OCI-LY3 (cell line): ENCODE data around the gene PIK3CB.

Experiments used
- H2AFZ ChIP-seq: fragments of 200-600, 300-600 bp; shearing (Covaris generic); 2 replicates; pipeline ENCODE4 v1.6.0; 2014; ENCODE audit warnings: antibody characterized with exemption, low read depth, low read length
- H3K27ac ChIP-seq: fragments of 200-600, 300-600 bp; sonication (generic); 2 replicates; pipeline ENCODE4 v1.5.1; 2014; ENCODE audit warnings: mild to moderate bottlenecking, low read length, moderate library complexity, mixed read lengths
- H3K27me3 ChIP-seq: fragments of 200-600, 300-600 bp; sonication (generic); 2 replicates; pipeline ENCODE4 v1.6.1; 2014; ENCODE audit warnings: low read depth, low read length, mixed read lengths
- H3K36me3 ChIP-seq: fragments of 200-600, 300-600 bp; sonication (generic); replicated peaks from 2 replicates; pipeline ENCODE3; 2014; ENCODE audit warnings: low read depth, low read length, mixed read lengths
- H3K4me1 ChIP-seq: fragments of 300-600, 200-600 bp; sonication (generic); 2 replicates; pipeline ENCODE4 v1.6.1; 2014; ENCODE audit warnings: low read length, mixed read lengths
- H3K4me2 ChIP-seq: fragments of 200-600, 300-600 bp; sonication (generic); 2 replicates; pipeline ENCODE4 v1.6.1; 2014; ENCODE audit warnings: low read length, mixed read lengths
- H3K4me3 ChIP-seq: fragments of 300-600, 200-600 bp; sonication (generic); 2 replicates; pipeline ENCODE4 v1.5.1; 2014; ENCODE audit warnings: antibody characterized with exemption, mild to moderate bottlenecking, low read length, moderate library complexity
- H3K79me2 ChIP-seq: fragments of 300-600, 200-600 bp; shearing (Covaris generic); 2 replicates; pipeline ENCODE4 v1.6.1; 2014; ENCODE audit warnings: mild to moderate bottlenecking, low read length, mixed read lengths
- H3K9ac ChIP-seq: fragments of 300-600, 200-600 bp; shearing (Covaris generic); 2 replicates; pipeline ENCODE4 v1.6.0; 2014; ENCODE audit warnings: mild to moderate bottlenecking, low read length, moderate library complexity
- H3K9me3 ChIP-seq: fragments of 200-600, 300-600 bp; shearing (Covaris generic); 2 replicates; pipeline ENCODE4 v1.6.1; 2014; ENCODE audit warnings: low read length, mixed read lengths; ENCODE audit not compliant: insufficient read depth
- H4K20me1 ChIP-seq: fragments of 200-600, 300-600 bp; sonication (generic); 2 replicates; pipeline ENCODE4 v1.6.1; 2016; ENCODE audit warnings: low read length, mixed read lengths; ENCODE audit not compliant: insufficient read depth
- CTCF ChIP-seq: fragments of 200-600, 300-600 bp; sonication (generic); IDR thresholded peaks from 2 replicates; pipeline ENCODE4 v1.5.1; 2014; ENCODE audit warnings: antibody characterized with exemption, low read length, low read depth
- EZH2phosphoT487 ChIP-seq: fragments of 200-600 bp; shearing (Covaris generic); IDR thresholded peaks from 2 replicates; pipeline ENCODE4 v1.6.1; 2018; ENCODE audit warnings: antibody characterized with exemption, mixed run types, low read depth

Gene PIK3CB

GRCh38 chr3:138687236-138687635 is 147.5 kb downstream of the PIK3CB start:
- Histone ChIP-seq H2AFZ (no peak overlapping the region), H3K79me2 (no peaks in the 10 kb centered on the region), H3K9ac (peak overlapping the region; percentile 49; the same call in 1 of the 2 replicates), H3K36me3 (peaks cover 5% of the 10 kb centered on the region), H3K4me2 (peak overlapping the region; percentile 71), H3K27me3 (no peaks in the 10 kb centered on the region), H3K9me3 (no peaks in the 10 kb centered on the region), H3K27ac (peak overlapping the region; percentile 91), H3K4me3 (peak overlapping the region; percentile 49), H3K4me1 (peaks cover 58% of the 10 kb centered on the region), H4K20me1 (no peaks in the 10 kb centered on the region)
- TF ChIP-seq EZH2phosphoT487 (no peak), CTCF (no peak)

GRCh38 chr3:138686771-138687221 is 147.9 kb downstream of the PIK3CB start:
- peaks cover 54% of the 10 kb centered on the region for H3K4me1 ChIP-seq
- H3K36me3 ChIP-seq = peaks cover 5% of the 10 kb centered on the region
- H3K27me3 ChIP-seq = no peaks in the 10 kb centered on the region
- no peaks in the 10 kb centered on the region for H3K9me3 ChIP-seq
- H4K20me1 ChIP-seq = no peaks in the 10 kb centered on the region
- TF ChIP-seq CTCF (no peak), EZH2phosphoT487 (no peak)
- peak overlapping the region; percentile 49 for H3K4me3 ChIP-seq
- no peak overlapping the region for H2AFZ ChIP-seq
- H3K4me2 ChIP-seq = peak overlapping the region; percentile 71
- peak overlapping the region; percentile 49; the same call in 1 of the 2 replicates for H3K9ac ChIP-seq
- H3K27ac ChIP-seq = peak overlapping the region; percentile 91
- no peaks in the 10 kb centered on the region for H3K79me2 ChIP-seq

- Histone ChIP-seq H3K27ac (no peak overlapping the region), H3K4me2 (no peak overlapping the region), H3K9ac (no peak overlapping the region), H2AFZ (no peak overlapping the region), H3K27me3 (no peaks in the 10 kb centered on the region), H3K36me3 (peaks cover 5% of the 10 kb centered on the region), H3K4me3 (no peak overlapping the region), H3K79me2 (no peaks in the 10 kb centered on the region), H3K9me3 (no peaks in the 10 kb centered on the region), H3K4me1 (peaks cover 32% of the 10 kb centered on the region), H4K20me1 (no peaks in the 10 kb centered on the region)
- TF ChIP-seq EZH2phosphoT487 = no peak
- TF ChIP-seq CTCF = no peak
Observed at GRCh38 chr3:138684396-138684795, 150.3 kb downstream of the PIK3CB start.

- no peak overlapping the region for H2AFZ ChIP-seq
- TF ChIP-seq CTCF (no peak), EZH2phosphoT487 (no peak)
- no peak overlapping the region for H3K9ac ChIP-seq
- H3K27me3 ChIP-seq = no peaks in the 10 kb centered on the region
- peaks cover 3% of the 10 kb centered on the region for H3K36me3 ChIP-seq
- peaks cover 17% of the 10 kb centered on the region for H3K4me1 ChIP-seq
- H3K79me2 ChIP-seq = no peaks in the 10 kb centered on the region
- no peak overlapping the region for H3K4me3 ChIP-seq
- no peaks in the 10 kb centered on the region for H4K20me1 ChIP-seq
- H3K9me3 ChIP-seq = no peaks in the 10 kb centered on the region
- no peak overlapping the region for H3K27ac ChIP-seq
- no peak overlapping the region for H3K4me2 ChIP-seq
Observed at GRCh38 chr3:138682648-138683047, 152.1 kb downstream of the PIK3CB start.
